ENCODE data around the gene LRRC8D.

LRRC8D gene

GRCh38 chr1:89816366-89816765 lies 4.5 kb upstream of the LRRC8D start:
- no peak for DNase-seq (ENCODE audit: low read depth)
- H3K4me3 ChIP-seq (ENCODE audit: low read length), result no peak overlapping the region
- no peak for TF ChIP-seq CTCF (conservative IDR thresholded peaks at IDR 0.05; ENCODE audit: low read length)

GRCh38 chr1:89821322-89822108 lies 683 bp downstream of the LRRC8D start:
- H3K4me3 ChIP-seq (ENCODE audit: low read length), result peak overlapping the region; percentile 70
- TF ChIP-seq CTCF (conservative IDR thresholded peaks at IDR 0.05; ENCODE audit: low read length), result 0 out of 2 replicates have a peak, but pooled peaks have one; percentile 5
- DNase-seq (ENCODE audit: low read depth), result no peak

- peak overlapping the region; percentile 70 for H3K4me3 ChIP-seq (ENCODE audit: low read length)
- no peak for DNase-seq (ENCODE audit: low read depth)
- no peak for TF ChIP-seq CTCF (conservative IDR thresholded peaks at IDR 0.05; ENCODE audit: low read length)
These were observed 1.5 kb downstream of the LRRC8D start for GRCh38 chr1:89822109-89822962.

GRCh38 chr1:89822999-89823628 lies 2.3 kb downstream of the LRRC8D start:
- no peak for TF ChIP-seq CTCF (conservative IDR thresholded peaks at IDR 0.05; ENCODE audit: low read length)
- peak; percentile 71 for DNase-seq (ENCODE audit: low read depth)
- H3K4me3 ChIP-seq (ENCODE audit: low read length), result no peak overlapping the region

GRCh38 chr1:89823679-89824292 lies 3.0 kb downstream of the LRRC8D start:
- no peak overlapping the region for H3K4me3 ChIP-seq (ENCODE audit: low read length)
- TF ChIP-seq CTCF (conservative IDR thresholded peaks at IDR 0.05; ENCODE audit: low read length), result no peak
- no peak for DNase-seq (ENCODE audit: low read depth)

GRCh38 chr1:89826594-89826993 lies 5.8 kb downstream of the LRRC8D start:
- H3K4me3 ChIP-seq (ENCODE audit: low read length), result no peak overlapping the region
- TF ChIP-seq CTCF (conservative IDR thresholded peaks at IDR 0.05; ENCODE audit: low read length), result no peak
- DNase-seq (ENCODE audit: low read depth), result no peak

Data from AG10803 (cell line).